Mammary epithelial cell (primary cell): ENCODE results near the gene ASXL2.

Experiments used
- CTCF ChIP-seq, 2 donors: IDR thresholded peaks in 1 of 2; conservative IDR thresholded peaks in 1 of 2; 2 replicates each; pipeline ENCODE4 v1.5.1; 2011 to 2012; ENCODE audit warnings: inconsistent platforms in 2 of 2, low read length in 2 of 2, mild to moderate bottlenecking in 2 of 2, control low read depth in 1 of 2, low read depth in 1 of 2; ENCODE audit not compliant: insufficient read depth in 1 of 2; ENCODE audit errors: extremely low read depth in 1 of 2
- EZH2 ChIP-seq: IDR thresholded peaks from 2 replicates; pipeline ENCODE4 v1.6.1; 2012; ENCODE audit warnings: low read length, inconsistent platforms, borderline replicate concordance

GRCh38 chr2:25744055-25744454 is 134.2 kb downstream of the ASXL2 start:
- no peak for TF ChIP-seq CTCF (conservative IDR thresholded peaks at IDR 0.05 in 1 of 2, IDR thresholded peaks at IDR 0.05 in 1 of 2; ENCODE audit: extremely low read depth in 1 of 2, insufficient read depth in 1 of 2, low read depth in 1 of 2, low read length in 2 of 2)
- no peak for TF ChIP-seq EZH2
